ENCODE results near the gene POM121C.
"Not testable (repeated sequence)": the region's sequence is repeated elsewhere in the genome, so short reads cannot be mapped to it uniquely, and the experiment has no call there.

DNA sequence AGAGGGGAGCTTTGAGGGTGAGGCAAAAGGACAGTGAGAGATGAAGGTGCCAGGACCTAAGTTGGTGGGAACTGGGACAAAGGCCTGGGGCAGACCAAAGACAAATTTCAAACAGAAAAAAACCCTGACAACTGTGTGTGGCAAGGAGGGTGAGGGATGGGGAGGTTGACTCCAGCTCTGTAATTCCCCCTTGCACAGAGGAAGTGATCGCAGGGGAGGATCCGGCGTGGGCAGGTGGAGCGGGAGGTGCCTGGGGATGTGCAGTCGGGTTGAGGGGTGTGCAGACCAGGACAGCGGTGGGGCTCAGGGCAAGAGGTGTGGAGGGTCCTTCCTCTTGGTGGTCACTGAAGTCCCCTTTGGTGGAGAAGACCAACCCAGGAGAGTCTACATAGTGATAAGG lies 85.5 kb downstream of the POM121C start:
- TF ChIP-seq, protein P1, sequence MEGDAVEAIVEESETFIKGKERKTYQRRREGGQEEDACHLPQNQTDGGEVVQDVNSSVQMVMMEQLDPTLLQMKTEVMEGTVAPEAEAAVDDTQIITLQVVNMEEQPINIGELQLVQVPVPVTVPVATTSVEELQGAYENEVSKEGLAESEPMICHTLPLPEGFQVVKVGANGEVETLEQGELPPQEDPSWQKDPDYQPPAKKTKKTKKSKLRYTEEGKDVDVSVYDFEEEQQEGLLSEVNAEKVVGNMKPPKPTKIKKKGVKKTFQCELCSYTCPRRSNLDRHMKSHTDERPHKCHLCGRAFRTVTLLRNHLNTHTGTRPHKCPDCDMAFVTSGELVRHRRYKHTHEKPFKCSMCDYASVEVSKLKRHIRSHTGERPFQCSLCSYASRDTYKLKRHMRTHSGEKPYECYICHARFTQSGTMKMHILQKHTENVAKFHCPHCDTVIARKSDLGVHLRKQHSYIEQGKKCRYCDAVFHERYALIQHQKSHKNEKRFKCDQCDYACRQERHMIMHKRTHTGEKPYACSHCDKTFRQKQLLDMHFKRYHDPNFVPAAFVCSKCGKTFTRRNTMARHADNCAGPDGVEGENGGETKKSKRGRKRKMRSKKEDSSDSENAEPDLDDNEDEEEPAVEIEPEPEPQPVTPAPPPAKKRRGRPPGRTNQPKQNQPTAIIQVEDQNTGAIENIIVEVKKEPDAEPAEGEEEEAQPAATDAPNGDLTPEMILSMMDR (IDR thresholded peaks at IDR 0.05), result not testable (repeated sequence)
- TF ChIP-seq ZFX (IDR thresholded peaks at IDR 0.05; ENCODE audit: borderline replicate concordance), result not testable (repeated sequence)
